Activated CD4-positive, alpha-beta T cell treated with anti-CD3 and anti-CD28 coated beads, Interleukin-10, Interleukin-2, amounts not matched to agents 100 ng/mL and 50 ng/mL, durations not matched to agents 16 hours and 8 hours (primary cell): ENCODE measurements around the gene WDCP.
"Not testable (repeated sequence)": the region's sequence is repeated elsewhere in the genome, so short reads cannot be mapped to it uniquely, and the experiment has no call there.

Experiments used
- DNase-seq: peaks from one replicate; pipeline ENCODE4 v3.0.0-alpha.2; 2020

The WDCP gene, protein sequence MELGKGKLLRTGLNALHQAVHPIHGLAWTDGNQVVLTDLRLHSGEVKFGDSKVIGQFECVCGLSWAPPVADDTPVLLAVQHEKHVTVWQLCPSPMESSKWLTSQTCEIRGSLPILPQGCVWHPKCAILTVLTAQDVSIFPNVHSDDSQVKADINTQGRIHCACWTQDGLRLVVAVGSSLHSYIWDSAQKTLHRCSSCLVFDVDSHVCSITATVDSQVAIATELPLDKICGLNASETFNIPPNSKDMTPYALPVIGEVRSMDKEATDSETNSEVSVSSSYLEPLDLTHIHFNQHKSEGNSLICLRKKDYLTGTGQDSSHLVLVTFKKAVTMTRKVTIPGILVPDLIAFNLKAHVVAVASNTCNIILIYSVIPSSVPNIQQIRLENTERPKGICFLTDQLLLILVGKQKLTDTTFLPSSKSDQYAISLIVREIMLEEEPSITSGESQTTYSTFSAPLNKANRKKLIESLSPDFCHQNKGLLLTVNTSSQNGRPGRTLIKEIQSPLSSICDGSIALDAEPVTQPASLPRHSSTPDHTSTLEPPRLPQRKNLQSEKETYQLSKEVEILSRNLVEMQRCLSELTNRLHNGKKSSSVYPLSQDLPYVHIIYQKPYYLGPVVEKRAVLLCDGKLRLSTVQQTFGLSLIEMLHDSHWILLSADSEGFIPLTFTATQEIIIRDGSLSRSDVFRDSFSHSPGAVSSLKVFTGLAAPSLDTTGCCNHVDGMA

DNA sequence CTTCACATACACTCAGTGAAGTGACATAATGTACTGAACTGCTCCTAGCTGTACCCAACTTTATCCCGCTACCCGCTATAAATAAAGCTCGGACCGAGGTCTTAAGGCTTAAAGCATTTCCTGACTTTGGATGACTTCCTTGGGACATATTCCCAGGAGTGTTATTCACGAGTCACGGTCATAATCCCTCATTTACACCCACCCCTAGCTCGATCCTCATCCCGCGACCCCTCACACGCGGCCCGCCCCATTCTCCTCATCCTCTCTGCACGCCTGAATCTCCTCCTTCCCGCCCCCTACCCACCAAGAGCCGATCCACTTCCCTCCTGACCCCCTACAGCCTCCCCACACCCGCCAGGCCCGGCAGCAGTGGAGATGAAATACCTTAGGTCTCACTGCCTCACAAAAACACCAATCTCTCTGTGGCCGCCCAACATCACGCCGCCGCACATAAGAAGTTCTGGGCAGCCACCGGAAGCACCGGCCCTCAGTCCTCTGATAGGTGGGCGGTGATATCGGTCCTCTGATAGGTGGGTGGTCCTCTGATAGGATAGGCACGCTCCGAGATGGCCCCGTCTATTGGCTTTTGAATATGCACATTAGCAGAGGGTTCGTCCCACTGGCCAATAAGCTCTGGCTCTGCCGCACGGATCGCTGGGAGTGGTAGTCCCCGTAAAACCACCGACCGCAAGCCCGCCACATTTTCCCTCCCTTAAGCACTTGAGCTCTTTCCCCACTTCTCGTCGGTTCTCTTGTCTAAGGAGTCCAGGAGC lies at the start of gene WDCP:
Gene WDCP (minus strand): TSS at position 462 of the 773 bp plus-strand sequence. CDS start 7,897 bp downstream, outside the sequence.
- peak; percentile 99 for DNase-seq

DNA sequence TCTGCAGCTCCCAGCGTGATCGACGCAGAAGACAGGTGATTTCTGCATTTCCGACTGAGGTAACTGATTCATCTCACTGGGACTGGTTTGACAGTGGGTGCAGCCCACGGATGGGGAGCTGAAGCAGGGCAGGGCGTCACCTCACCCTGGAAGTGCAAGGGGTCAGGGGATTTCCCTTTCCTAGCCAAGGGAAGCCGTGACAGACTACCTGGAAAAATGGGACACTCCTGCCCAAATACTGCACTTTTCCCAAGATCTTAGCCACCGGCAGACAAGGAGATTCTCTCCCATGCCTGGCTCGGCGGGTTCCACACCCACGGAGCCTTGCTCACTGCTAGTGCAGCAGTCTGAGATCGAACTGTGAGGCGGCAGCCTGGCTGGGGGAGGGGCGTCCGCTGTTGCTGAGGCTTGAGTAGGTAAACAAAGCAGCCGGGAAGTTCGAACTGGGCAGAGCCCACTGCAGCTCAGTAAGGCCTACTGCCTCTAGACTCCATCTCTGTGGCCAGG lies 48.0 kb upstream of the WDCP start:
- not testable (repeated sequence) for DNase-seq

DNA sequence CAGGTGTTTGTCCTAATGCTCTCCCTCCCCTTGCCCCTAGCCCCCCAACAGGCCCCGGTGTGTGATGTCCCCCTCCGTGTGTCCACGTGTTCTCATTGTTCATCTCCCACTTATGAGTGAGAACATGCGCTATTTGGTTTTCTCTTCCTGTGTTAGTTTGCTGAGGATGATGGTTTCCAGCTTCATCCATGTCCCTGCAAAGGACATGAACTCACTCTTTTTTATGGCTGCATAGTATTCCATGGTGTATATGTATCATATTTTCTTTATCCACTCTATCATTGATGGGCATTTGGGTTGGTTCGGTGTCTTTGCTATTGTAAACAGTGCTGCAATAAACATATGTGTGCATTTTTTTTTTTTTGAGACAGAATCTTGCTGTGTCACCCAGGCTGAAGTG lies 46.1 kb upstream of the WDCP start:
- not testable (repeated sequence) for DNase-seq

DNA sequence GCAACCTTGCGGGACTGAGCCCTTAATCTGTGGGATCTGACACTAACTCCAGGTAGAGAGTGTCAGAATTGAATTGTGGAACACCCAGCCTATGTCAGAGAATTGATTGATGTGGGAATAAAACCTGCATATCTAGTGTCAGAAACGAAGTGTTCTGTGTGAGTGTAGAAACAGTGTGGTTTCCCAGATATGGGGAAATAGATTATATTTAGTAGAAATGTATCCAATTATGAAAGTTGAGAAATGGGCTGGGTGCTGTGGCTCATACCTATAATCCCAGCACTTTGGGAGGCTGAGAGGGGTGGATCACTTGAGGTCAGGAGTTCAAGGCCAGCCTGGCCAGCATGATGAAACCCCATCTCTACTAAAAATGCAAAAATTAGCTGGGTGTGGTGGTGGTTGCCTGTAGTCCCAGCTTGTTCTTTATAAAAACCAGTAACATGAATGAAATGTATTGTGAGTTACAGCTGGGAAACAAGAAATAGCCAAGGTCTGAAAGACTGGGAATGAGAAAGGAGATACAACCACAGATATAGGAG lies 41.7 kb upstream of the WDCP start:
- no peak for DNase-seq

DNA sequence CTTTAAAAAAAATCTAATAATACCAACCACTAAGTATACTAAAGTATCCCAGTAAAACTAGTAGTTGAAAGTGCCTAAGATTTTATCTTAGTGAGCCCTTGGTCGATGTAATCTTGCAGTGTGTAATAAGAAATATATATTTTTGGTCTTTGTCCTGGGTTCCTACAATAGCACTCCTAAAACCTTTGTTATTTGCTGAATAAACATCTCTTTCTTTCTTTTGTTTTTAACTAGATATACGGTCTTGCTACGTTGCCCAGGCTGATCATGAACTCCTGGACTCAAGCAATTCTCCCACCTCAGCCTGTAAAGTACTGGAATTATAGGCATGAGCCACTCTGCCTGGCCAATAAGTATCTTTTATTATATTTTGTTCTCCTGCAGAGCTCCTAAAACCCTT lies 39.8 kb upstream of the WDCP start:
- DNase-seq: no peak

DNA sequence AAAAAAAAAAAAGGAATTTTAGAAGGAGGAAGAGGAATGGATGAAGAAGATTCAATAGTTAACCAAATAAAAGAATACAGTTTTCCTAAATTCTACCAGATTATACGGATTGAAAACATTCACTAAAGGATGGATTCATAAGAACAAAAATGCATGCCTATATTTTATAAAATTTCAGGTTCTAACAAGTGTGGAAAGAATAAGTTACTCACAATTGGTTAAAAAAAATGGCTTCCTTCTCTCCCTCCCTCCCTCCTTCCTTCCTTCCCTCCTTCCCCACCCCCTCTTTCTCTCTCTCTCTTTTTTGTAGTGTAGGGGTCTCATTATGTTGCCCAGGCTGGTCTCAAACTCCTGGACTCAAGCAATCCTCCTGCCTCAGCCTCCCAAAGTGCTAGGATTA lies 39.0 kb upstream of the WDCP start:
- DNase-seq: no peak

DNA sequence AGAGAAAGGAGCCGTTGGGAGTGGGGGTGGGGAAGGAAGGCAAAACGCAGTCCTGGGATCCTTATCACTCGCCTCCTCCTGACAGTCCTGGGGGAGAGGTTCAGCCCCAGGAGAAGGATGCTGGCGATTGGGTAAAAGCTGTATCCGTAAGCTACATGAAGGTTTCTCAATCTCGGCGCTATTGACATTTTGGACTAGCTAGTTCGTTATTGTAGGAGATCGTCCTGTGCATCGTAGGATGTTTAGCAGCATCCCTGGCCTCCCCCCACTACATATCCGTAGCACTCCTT lies 38.0 kb upstream of the WDCP start:
- DNase-seq: no peak

DNA sequence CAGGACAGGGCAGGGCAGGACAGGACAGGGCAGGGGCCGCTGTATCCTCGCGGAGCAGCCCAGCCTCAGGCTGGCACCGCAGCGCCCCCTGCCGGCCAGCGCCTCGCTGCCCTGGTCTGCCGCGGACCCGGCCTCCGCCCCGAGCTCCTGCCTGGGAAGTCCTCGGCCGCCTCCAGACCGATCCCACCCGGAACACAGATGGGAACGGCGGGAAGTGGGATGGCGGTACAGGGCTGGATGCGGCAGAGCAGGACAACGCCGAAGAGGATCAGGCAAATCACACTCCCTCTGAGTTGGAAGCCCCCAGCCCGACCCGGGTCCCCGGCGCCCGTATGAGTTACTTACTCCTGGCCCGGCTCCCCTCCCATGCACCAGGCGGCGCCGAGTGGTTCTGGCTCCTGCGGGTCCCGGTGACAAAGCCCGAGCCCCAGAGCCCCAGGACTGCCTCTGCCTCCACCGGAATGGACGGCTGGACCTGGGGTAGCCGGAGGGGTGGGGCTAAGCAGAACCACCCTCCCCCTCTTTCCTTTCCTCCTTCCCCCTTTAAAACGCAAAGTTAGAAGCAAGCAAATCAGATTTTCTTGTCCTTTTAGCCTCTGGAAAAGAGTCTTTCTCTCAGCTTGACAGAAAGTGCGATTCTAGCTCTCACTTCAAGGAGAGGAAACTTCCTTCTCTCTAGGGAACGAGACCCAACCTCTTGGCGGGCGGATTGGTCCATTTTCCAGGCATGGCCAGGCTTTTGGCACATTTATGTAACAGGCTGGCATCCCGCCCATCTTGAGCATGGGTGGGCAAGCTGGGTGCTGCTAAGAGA lies 37.4 kb upstream of the WDCP start, which contains the start of gene TP53I3:
Gene TP53I3 (minus strand): TSS at position 449 of the 814 bp plus-strand sequence. CDS start 508 bp downstream, outside the sequence.
- DNase-seq: peak; percentile 87

DNA sequence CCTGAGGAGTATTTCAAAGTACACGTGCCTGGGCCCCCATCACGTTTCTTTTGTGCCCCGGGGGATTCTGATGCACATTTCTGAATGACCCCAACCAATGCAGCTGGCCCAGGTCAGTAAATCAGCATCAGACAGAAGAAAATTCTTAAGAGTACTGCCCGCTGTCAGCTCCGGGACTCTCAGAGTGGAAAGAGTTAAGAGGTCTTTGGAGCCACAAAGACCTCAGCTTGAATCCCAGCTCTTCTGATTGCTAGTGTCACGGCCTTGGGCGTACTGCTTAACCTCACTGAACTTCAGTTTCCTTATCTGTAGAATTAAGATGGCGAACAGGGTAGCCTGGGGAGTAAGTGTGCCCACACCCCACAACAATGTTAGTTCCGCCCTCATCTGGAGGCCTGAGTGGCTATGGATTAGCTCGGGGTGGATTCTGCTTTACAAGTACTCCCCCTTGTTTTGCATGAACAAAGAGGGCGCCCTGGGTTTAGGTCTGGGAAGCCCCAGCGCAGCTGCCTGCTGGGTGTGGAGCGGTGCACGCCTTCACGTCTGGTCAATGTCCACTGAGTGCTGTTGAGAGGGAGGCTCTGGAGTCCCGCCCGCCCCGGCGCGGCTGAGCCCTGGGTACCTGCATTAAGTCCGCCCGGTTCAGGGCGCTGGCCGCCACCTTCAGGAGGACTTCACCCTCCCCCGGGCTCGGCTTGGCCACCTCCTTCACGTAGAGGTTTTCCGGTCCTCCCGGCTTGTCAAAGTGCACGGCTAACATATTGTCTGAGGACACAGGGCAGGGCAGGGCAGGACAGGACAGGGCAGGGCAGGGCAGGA lies 36.6 kb upstream of the WDCP start:
- peak; percentile 64 for DNase-seq

DNA sequence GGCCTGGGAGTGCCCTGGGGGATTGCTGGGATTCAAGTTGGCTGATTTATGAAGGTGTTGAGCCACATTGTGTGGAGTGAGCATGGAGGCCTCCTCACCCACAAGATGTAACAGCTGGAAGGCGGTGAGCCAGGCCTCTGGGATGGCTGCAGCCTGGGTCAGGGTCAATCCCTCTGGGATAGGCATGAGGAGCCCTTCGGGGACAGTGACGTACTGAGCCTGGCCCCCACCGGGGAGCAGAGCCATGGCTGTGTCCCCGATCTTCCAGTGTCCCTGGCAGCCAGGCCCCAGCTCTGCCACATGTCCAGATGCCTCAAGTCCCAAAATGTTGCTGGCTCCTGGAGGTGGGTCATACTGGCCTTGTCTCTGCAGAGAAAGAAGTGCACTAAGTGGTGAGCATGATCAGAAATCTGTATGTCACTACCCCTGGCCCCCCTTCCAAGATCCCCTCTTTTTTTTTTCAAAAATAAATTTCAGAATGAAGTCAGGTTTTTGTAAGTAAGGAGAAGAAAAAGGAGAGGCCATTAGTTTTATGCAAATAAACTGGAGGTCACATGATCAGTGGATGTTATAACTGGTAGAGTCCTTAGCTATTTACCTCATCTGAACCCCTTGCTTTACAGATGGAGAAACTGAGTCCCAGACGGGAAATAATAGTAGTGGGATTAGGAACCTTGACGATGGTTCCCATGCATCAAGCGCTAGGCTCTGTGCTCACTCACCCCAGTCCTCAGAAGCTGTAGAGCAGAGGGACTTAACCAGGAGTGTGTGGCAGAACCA lies 35.8 kb upstream of the WDCP start:
- DNase-seq: no peak

DNA sequence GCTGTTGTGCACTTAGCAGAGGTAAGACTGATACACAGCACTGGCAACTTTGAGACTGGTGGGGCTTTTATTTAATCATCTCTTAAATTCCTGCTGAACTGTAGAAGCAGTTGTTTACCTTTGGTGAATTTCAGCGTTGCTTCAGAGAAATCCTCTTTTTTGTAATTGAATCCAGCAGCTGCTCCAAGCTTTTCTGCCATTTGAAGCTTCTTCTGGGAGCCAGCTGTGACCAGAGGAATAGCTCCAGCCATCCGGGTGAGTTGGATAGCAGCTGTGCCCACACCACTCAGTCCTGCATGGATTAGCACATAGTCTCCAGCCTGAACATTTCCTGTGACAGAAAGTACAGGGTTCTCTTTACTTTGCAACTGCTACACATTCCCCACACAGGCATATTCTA lies 33.5 kb upstream of the WDCP start:
- DNase-seq: no peak

DNA sequence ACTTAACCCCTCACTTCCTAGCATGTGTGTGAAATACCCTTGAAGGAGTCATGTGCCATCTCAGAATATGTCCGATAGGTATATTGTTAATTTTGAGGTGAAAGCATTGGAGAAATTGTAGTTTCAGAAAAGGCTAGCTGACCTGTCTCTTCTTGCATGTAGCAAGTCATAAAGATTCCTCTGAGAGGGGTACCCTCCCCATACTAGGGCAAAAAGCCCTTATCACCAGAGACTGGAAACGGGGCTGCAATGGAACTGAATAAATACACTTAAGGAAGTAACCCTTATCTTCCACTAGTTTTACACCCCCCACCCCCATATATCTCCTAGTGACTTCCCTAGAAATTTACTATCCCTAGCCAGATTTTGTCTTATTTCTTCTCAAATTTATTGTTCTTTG lies 30.7 kb upstream of the WDCP start:
- DNase-seq: no peak

DNA sequence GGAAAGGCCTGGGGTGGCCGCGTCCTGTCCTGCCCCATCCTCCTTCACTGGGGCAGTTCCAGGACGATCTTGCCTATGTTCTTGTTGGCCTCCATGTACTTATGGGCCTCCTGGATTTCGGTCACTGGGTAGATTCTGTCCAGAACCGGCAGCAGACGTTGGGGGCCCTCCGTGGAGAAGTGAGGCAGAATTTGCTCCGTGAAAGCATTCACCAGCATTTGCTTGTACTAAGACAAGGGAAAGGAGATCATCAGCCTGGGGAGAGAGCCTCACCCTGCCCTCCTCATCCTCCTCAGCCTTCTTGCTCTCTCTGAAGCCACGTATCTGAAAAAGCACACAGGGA lies 30.3 kb upstream of the WDCP start:
- no peak for DNase-seq

DNA sequence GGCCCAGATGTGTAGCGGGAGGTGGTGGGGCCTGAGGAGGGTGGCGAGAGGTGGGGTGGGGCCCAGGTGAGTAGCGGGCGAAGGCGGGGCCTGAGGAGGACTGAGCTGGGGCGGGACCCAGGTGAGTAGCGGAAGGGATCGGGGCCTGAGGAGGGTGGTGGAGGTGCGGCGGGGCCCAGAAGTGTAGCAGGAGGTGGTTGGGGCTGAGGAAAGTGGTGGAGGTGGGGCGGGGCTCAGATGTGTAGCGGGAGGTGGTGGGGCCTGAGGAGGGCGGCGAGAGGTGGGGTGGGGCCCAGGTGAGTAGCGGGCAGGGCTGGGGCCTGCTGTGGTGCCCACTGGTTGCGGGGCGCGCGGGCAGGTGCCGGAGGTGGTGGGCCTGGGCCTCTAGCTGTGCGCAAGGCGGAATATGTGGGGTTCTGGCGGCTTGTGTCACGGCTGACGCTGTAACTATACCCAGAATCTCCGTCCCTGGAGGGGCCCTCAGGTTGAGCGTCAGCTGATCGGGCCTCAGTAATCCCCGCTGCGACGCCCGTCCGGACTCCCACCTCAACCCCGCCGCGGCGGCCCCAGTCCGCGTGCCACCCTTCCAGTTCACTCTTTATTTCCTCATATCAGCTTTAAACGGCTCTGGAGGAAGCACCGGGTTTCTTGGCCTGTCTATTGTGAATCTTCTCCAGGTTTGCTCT lies 29.8 kb upstream of the WDCP start:
- DNase-seq: peak; percentile 8

DNA sequence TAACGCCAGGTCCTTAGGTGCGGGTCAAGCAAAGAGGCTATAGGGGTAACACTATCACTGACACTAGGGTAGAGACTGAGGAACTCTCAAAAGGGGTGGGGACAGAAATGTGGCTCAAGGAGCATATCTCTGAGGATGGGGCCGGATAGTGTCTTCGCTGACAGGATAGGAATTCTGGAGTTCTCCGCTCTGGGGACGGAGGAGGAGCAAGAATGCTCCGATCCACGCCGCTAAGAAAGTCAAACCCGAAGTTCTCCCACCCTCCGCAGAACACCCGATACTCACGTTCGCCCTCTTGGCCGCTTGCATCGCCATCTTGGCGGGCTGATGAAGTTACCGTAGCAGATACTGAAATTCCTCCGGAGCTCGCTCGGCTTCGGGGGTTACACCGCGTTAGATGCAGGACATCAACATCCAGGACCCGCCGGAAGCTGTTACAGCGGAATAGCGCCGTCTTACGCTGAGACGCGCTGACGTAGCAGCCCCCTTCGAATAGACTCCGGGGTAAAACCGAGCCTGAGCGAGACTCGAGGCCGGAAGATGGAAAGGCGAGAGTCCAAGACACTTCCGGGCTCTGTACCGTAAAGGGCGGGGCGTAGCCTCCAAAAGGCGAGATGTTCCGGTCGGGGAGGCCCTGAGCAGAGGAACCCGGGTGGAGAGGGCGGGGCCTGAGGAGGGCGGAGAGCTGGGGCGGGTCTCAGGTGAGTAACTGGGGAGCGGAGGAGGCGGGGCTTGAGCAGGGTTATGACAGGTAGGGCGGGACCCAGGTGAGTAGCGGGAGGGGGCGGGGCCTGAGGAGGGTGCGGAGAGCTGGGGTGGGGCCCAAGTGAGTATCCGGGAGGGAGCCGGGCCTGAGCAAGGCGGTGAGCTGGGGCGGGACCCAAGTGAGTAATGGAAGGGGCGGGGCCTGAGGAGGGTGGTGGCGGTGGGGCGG lies 29.0 kb upstream of the WDCP start, which contains the start of gene SF3B6:
Gene SF3B6 (minus strand): TSS at position 412 of the 934 bp plus-strand sequence. CDS start 97 bp downstream, at position 315.
- peak; percentile 100 for DNase-seq

DNA sequence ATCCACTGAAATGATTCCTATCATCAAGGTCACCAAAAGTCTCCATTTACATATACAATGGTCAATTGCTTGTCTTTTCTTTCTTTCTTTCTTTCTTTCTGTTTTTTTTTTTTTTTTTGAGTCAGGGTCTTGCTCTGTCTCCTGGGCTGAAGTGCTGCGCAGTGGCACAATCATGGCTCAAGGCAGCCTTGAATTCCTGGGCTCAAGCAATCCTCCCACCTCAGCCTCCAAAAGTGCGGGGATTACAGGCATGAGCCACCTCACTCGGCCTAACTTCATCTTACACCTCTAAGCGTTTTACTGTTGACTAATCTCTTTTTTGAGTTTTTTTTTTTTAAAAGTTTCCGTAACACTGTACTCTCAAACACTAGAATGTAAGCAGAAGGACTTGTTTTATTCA lies 28.1 kb upstream of the WDCP start:
- no peak for DNase-seq

DNA sequence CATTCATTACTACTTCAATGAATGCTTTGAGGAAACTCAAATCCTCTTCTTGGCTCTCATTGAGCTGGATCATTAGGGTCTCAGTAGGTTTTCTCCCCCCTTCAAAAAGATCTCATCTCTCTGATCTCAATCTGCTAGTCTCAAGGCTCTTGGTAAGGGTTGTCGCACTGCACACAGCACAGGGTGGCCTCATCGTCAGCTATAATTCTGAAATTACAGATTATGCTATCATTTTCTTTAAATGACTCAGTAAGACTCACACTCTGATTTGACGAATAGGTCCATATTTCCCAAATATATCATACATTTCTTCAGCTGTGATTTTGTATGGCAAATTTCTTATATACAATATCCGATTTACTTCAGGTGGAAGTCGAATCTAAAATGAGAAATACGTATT lies 26.6 kb upstream of the WDCP start:
- DNase-seq: peak; percentile 58

DNA sequence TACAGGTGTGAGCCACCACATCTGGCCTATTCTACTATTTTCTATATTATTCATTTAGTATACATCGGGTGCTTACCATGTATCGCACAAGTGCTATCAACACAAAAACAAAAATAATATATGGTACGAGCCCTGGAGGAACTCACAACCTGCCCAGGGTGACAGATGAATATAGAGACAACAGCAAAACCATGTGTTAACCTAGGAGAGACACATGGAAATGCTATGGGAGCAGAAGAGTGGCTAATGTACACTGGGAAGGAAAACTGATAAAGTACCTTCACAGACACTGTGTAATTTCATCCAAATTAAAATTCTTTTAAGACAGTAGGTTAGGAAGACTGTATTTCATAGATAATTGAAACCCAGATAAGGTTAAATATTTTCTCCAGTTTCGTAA lies 25.1 kb upstream of the WDCP start:
- no peak for DNase-seq

DNA sequence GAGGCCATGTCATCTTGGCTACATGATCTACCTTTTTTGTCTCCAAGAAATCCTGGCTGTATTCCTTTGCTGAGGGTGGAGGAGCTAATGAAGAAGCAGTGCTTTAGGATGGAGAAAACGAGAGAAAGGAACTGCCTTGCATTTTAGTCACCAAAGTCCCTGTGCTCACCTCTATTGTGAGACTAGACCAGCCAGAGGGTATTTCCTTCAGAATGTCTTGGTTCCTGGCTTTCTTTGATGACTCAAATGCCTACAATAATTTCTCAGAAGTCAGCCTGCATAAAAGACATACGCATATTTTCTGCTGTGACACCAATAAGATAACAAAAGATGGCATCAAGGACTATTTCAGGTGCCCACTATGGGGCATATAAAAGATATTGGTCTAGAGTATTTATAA lies 18.1 kb upstream of the WDCP start:
- peak; percentile 13 for DNase-seq
